SU-DHL-6 (cell line): ENCODE results near the gene ZNF605.

Source experiments
- H2AFZ ChIP-seq: fragments of 200-600 bp; sonication (generic); 2 replicates; pipeline ENCODE4 v1.6.1; 2014; ENCODE audit warnings: low read depth, mild to moderate bottlenecking, moderate library complexity, mixed read lengths, antibody characterized with exemption, low read length; ENCODE audit not compliant: severe bottlenecking
- H3F3A ChIP-seq: fragments of 200-600 bp; shearing (Covaris generic); 2 replicates; pipeline ENCODE4 v1.6.0; 2016; ENCODE audit warnings: antibody characterized with exemption, mild to moderate bottlenecking; ENCODE audit not compliant: insufficient read depth
- H3K27ac ChIP-seq: fragments of 200-600 bp; sonication (generic); 2 replicates; pipeline ENCODE4 v1.5.1; 2016; ENCODE audit warnings: low read depth, mild to moderate bottlenecking, low read length, moderate library complexity, mixed read lengths
- H3K27me3 ChIP-seq: fragments of 200-600 bp; sonication (generic), shearing (Covaris generic); 2 replicates; pipeline ENCODE4 v1.6.0; 2014; ENCODE audit warnings: mild to moderate bottlenecking, low read length
- H3K36me3 ChIP-seq: fragments of 200-600 bp; sonication (generic); 2 replicates; pipeline ENCODE4 v1.6.1; 2014; ENCODE audit warnings: mild to moderate bottlenecking, low read length, mixed read lengths
- H3K4me2 ChIP-seq: fragments of 300-600, 200-600 bp; shearing (Covaris generic), sonication (generic); 2 replicates; pipeline ENCODE4 v1.6.0; 2014; ENCODE audit warnings: low read length, low read depth, mild to moderate bottlenecking; ENCODE audit not compliant: poor library complexity, severe bottlenecking
- H3K4me3 ChIP-seq: fragments of 200-600 bp; sonication (generic); 2 replicates; pipeline ENCODE4 v1.5.1; 2014; ENCODE audit warnings: antibody characterized with exemption, low read length, mild to moderate bottlenecking, mixed read lengths; ENCODE audit not compliant: insufficient read depth, poor library complexity, severe bottlenecking
- H3K79me2 ChIP-seq: fragments of 200-600 bp; sonication (generic); 2 replicates; pipeline ENCODE4 v1.6.1; 2014; ENCODE audit warnings: mild to moderate bottlenecking, low read length, moderate library complexity; ENCODE audit not compliant: insufficient read depth
- H3K9ac ChIP-seq: fragments of 200-600 bp; sonication (generic); 2 replicates; pipeline ENCODE4 v1.7.0; 2014; ENCODE audit warnings: mild to moderate bottlenecking, low read length
- H3K9me2 ChIP-seq: fragments of 200-600 bp; sonication (generic); replicated peaks from 2 replicates; pipeline ENCODE4 v1.6.1; 2014; ENCODE audit warnings: low read length; ENCODE audit not compliant: insufficient read depth
- H3K9me3 ChIP-seq: fragments of 200-600 bp; sonication (generic); 2 replicates; pipeline ENCODE4 v1.6.1; 2014; ENCODE audit warnings: low read length, mixed read lengths; ENCODE audit not compliant: insufficient read depth
- H4K20me1 ChIP-seq: fragments of 200-600 bp; sonication (generic); 2 replicates; pipeline ENCODE4 v1.6.1; 2014; ENCODE audit warnings: low read depth, mild to moderate bottlenecking, antibody characterized with exemption, low read length, moderate library complexity, mixed read lengths
- CTCF ChIP-seq: fragments of 200-600 bp; sonication (generic); IDR thresholded peaks from one replicate; pipeline ENCODE4 v1.5.1; 2017; ENCODE audit warnings: antibody characterized with exemption, mild to moderate bottlenecking, low read length, moderate library complexity; ENCODE audit not compliant: insufficient read depth, poor library complexity, severe bottlenecking
- EZH2phosphoT487 ChIP-seq: fragments of 200-600 bp; sonication (generic), shearing (Covaris generic); conservative IDR thresholded peaks from 2 replicates; pipeline ENCODE4 v1.6.1; 2018; ENCODE audit warnings: mild to moderate bottlenecking, antibody characterized with exemption, low read length, moderate library complexity, mixed read lengths

Gene ZNF605

DNA sequence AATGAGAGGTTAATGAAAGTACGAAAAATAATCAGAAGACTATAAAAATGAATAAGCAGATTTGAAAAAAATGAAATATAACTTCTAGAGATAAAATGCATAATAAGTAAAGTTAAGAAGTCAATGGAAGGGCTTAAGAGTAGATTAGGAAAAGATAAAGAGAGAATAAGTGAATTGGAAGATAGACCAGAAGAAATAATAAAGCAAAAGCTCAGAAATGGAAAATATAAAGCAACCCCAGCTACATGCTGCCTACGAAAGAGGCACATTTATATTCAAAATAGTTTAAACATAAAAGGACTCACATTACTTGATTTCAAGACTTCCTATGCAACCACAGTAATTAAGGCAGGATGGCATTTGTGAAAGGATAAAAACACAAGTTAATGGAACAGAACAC is 19.9 kb downstream of the ZNF605 start:
- H3K36me3 ChIP-seq: peaks cover 21% of the 10 kb centered on the region; the same call in 1 of the 2 replicates
- TF ChIP-seq EZH2phosphoT487: no peak
- TF ChIP-seq CTCF: no peak

DNA sequence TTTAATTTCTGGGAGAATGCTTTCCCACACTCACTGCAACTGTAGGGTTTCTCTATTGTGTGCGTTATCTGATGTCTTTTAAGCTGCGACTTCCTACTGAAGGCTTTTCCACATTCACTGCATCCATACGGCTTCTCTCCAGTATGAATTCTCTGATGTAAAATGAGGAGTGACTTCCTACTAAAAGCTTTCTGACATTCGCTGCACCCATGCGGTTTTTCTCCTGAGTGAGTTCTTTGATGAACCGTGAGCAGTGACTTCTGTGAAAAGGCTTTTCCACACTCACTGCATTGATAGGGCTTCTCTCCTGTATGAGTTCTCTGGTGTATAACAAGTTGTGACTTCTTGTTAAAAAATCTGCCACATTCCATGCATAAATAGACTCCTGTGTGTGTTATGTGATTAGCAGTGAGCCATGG is 29.7 kb downstream of the ZNF605 start:
- H3K36me3 ChIP-seq: peaks cover 26% of the 10 kb centered on the region
- H3K9ac ChIP-seq: no peak overlapping the region
- no peaks in the 10 kb centered on the region for H3F3A ChIP-seq
- no peak overlapping the region for H3K4me2 ChIP-seq
- no peak overlapping the region for H3K27ac ChIP-seq
- H2AFZ ChIP-seq: no peak overlapping the region
- TF ChIP-seq CTCF (no peak), EZH2phosphoT487 (no peak)
- no peaks in the 10 kb centered on the region for H4K20me1 ChIP-seq
- H3K79me2 ChIP-seq: no peaks in the 10 kb centered on the region
- H3K4me3 ChIP-seq: no peak overlapping the region
- no peaks in the 10 kb centered on the region for H3K27me3 ChIP-seq
- H3K9me2 ChIP-seq: no peaks in the 10 kb centered on the region
- H3K9me3 ChIP-seq: peaks cover 80% of the 10 kb centered on the region

More for the DNA sequence above, 19.9 kb downstream of the ZNF605 start:
- Histone ChIP-seq H3K9me2 (no peaks in the 10 kb centered on the region), H2AFZ (no peak overlapping the region), H3K79me2 (no peaks in the 10 kb centered on the region), H3K4me2 (no peak overlapping the region), H3K9ac (no peak overlapping the region), H3K9me3 (peaks cover 25% of the 10 kb centered on the region; the same call in 1 of the 2 replicates), H3K27ac (no peak overlapping the region), H3K4me3 (no peak overlapping the region), H3F3A (no peaks in the 10 kb centered on the region), H3K27me3 (no peaks in the 10 kb centered on the region), H4K20me1 (no peaks in the 10 kb centered on the region)

GRCh38 chr12:132925597-132926414 is 30.3 kb downstream of the ZNF605 start:
- H3K36me3 ChIP-seq: peaks cover 21% of the 10 kb centered on the region
- no peaks in the 10 kb centered on the region for H3K79me2 ChIP-seq
- H3K27me3 ChIP-seq: no peaks in the 10 kb centered on the region
- H3K4me3 ChIP-seq: no peak overlapping the region
- H3K9me2 ChIP-seq: no peaks in the 10 kb centered on the region
- H3K27ac ChIP-seq: no peak overlapping the region
- no peak overlapping the region for H3K9ac ChIP-seq
- H2AFZ ChIP-seq: no peak overlapping the region
- TF ChIP-seq CTCF (no peak), EZH2phosphoT487 (no peak)
- H3F3A ChIP-seq: no peaks in the 10 kb centered on the region
- H3K9me3 ChIP-seq: peaks cover 81% of the 10 kb centered on the region
- H3K4me2 ChIP-seq: no peak overlapping the region
- no peaks in the 10 kb centered on the region for H4K20me1 ChIP-seq
